Esophagus muscularis mucosa (tissue), 4 donors: Measurements from ENCODE around the gene HERC2.

ENCODE experiments used
- EP300 ChIP-seq: sonication (generic); formaldehyde crosslinking; IDR thresholded peaks from one replicate; pipeline ENCODE4 v1.6.1; 2017; ENCODE audit warnings: antibody characterized with exemption
- POLR2A ChIP-seq: fragments of 450-650 bp; IDR thresholded peaks from one replicate; pipeline ENCODE4 v1.6.1; 2017; ENCODE audit warnings: antibody characterized with exemption, moderate library complexity, mild to moderate bottlenecking, low read depth
- POLR2AphosphoS5 ChIP-seq, 2 donors: sonication (generic); formaldehyde crosslinking; IDR thresholded peaks; one replicate each; pipeline ENCODE4 v1.6.1; 2017; ENCODE audit warnings: antibody characterized with exemption in 2 of 2
- TF ChIP-seq, protein P1 (sequence below), 3 experiments: fragments of 200-600 bp in 2 of 3; fragments of 450-650 bp in 1 of 3; sonication (generic) in 2 of 3; IDR thresholded peaks; one replicate each; pipeline ENCODE4 v1.5.1; 2017 to 2019; ENCODE audit warnings: antibody characterized with exemption in 3 of 3, mild to moderate bottlenecking in 2 of 3, moderate library complexity in 1 of 3

DNA sequence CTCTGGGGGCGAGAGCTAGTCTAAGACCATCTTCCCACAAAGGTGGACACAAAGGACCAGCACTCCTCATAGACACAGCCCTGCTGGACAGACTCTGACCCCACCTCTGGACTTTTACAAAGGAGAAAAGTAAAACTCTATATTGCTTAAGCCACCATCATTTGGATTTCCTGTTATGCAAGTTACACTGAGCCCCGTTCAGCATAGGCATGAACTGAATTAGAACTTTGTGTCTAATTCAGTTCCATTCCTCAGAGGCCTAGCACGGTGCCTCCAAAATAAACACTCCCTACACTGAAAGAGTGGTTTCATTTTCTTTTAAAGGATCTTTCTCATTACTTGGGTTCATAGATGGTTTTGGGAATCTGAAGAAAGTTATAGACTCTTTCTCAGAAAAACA is 143.7 kb downstream of the HERC2 start:
- TF ChIP-seq POLR2A, result no peak
- TF ChIP-seq EP300, result no peak
- TF ChIP-seq, protein P1, sequence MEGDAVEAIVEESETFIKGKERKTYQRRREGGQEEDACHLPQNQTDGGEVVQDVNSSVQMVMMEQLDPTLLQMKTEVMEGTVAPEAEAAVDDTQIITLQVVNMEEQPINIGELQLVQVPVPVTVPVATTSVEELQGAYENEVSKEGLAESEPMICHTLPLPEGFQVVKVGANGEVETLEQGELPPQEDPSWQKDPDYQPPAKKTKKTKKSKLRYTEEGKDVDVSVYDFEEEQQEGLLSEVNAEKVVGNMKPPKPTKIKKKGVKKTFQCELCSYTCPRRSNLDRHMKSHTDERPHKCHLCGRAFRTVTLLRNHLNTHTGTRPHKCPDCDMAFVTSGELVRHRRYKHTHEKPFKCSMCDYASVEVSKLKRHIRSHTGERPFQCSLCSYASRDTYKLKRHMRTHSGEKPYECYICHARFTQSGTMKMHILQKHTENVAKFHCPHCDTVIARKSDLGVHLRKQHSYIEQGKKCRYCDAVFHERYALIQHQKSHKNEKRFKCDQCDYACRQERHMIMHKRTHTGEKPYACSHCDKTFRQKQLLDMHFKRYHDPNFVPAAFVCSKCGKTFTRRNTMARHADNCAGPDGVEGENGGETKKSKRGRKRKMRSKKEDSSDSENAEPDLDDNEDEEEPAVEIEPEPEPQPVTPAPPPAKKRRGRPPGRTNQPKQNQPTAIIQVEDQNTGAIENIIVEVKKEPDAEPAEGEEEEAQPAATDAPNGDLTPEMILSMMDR (IDR thresholded peaks at IDR 0.05), result no peak
- no peak for TF ChIP-seq POLR2AphosphoS5 (IDR thresholded peaks at IDR 0.05)
